Measurements from ENCODE around the gene NOP9. TPM values are rescaled to one million over a fixed set of nuclear protein-coding genes. Genes with fewer than 3 reads are reported as not detected.

The NOP9 gene
- polyA plus RNA-seq, 3 donors from 2014 or later: 1.4 to 2.4 TPM; not detected in 1

GRCh38 chr14:24296341-24297157, 3.1 kb upstream of the NOP9 start:
- Mint-ChIP-seq H3K9me3 (no peaks in the 10 kb centered on the region), H3K27me3 (ENCODE audit: low read depth in 3 of 3) (peaks cover 2 to 8% (median 8%) of the 10 kb centered on the region in 3 donors), H3K4me1 (peaks cover 44 to 57% of the 10 kb centered on the region in 2 donors), H3K36me3 (peaks cover 13 to 40% (median 14%) of the 10 kb centered on the region in 3 donors), H3K27ac (peak overlapping the region; percentile 73 to 96 (median 82)), H3K4me3 (peak overlapping the region in 2 of 5 donors; percentile 12 to 23)
- DNase-seq: peak; percentile 72 to 77 (median 75)

GRCh38 chr14:24297190-24297964, 2.3 kb upstream of the NOP9 start:
- Mint-ChIP-seq H3K4me1 (peaks cover 49 to 63% of the 10 kb centered on the region in 2 donors), H3K27ac (peak overlapping the region; percentile 73 to 96 (median 82)), H3K9me3 (no peaks in the 10 kb centered on the region), H3K4me3 (no peak overlapping the region), H3K27me3 (ENCODE audit: low read depth in 3 of 3) (peaks cover 2 to 8% (median 8%) of the 10 kb centered on the region in 3 donors), H3K36me3 (peaks cover 13 to 41% (median 14%) of the 10 kb centered on the region in 3 donors)
- no peak for DNase-seq

GRCh38 chr14:24298892-24299254, 777 bp upstream of the NOP9 start:
- H3K4me1 Mint-ChIP-seq: peaks cover 49 to 63% of the 10 kb centered on the region in 2 donors
- peak overlapping the region; percentile 83 to 99 (median 96) for H3K27ac Mint-ChIP-seq
- no peak for DNase-seq

GRCh38 chr14:24300326-24300980, 803 bp downstream of the NOP9 start:
- Mint-ChIP-seq H3K27me3 (ENCODE audit: low read depth in 3 of 3) (peaks cover 2 to 8% (median 6%) of the 10 kb centered on the region in 3 donors), H3K4me3 (peak overlapping the region; percentile 90 to 96 (median 93)), H3K27ac (peak overlapping the region; percentile 83 to 99 (median 96)), H3K36me3 (peaks cover 21 to 47% (median 24%) of the 10 kb centered on the region in 3 donors), H3K9me3 (no peaks in the 10 kb centered on the region), H3K4me1 (peaks cover 49 to 71% of the 10 kb centered on the region in 2 donors)
- DNase-seq: no peak

More at GRCh38 chr14:24298892-24299254, 777 bp upstream of the NOP9 start:
- Mint-ChIP-seq H3K27me3 (ENCODE audit: low read depth in 3 of 3) (peaks cover 2 to 8% (median 6%) of the 10 kb centered on the region in 3 donors), H3K4me3 (peak overlapping the region; percentile 90 to 96 (median 93)), H3K9me3 (no peaks in the 10 kb centered on the region), H3K36me3 (peaks cover 13 to 41% (median 21%) of the 10 kb centered on the region in 3 donors)

GRCh38 chr14:24304019-24304387, 4.4 kb downstream of the NOP9 start:
- H3K36me3 Mint-ChIP-seq: peaks cover 29 to 59% (median 36%) of the 10 kb centered on the region in 3 donors
- no peak overlapping the region for H3K27ac Mint-ChIP-seq
- peaks cover 2 to 6% (median 6%) of the 10 kb centered on the region in 3 donors for H3K27me3 Mint-ChIP-seq (ENCODE audit: low read depth in 3 of 3)
- no peaks in the 10 kb centered on the region for H3K9me3 Mint-ChIP-seq
- H3K4me3 Mint-ChIP-seq: no peak overlapping the region
- DNase-seq: no peak
- H3K4me1 Mint-ChIP-seq: peaks cover 41 to 53% of the 10 kb centered on the region in 2 donors

- H3K27ac Mint-ChIP-seq: peak overlapping the region in 1 of 6 donors; percentile 60
- H3K27me3 Mint-ChIP-seq (ENCODE audit: low read depth in 3 of 3): peaks cover 0 to 6% (median 3%) of the 10 kb centered on the region in 3 donors
- DNase-seq: no peak
- no peaks in the 10 kb centered on the region for H3K9me3 Mint-ChIP-seq
- peaks cover 40 to 46% of the 10 kb centered on the region in 2 donors for H3K4me1 Mint-ChIP-seq
- no peak overlapping the region for H3K4me3 Mint-ChIP-seq
- H3K36me3 Mint-ChIP-seq: peaks cover 25 to 55% (median 32%) of the 10 kb centered on the region in 3 donors
Observed at GRCh38 chr14:24307156-24307574, 7.5 kb downstream of the NOP9 start.

- peaks cover 0 to 6% (median 3%) of the 10 kb centered on the region in 3 donors for H3K27me3 Mint-ChIP-seq (ENCODE audit: low read depth in 3 of 3)
- DNase-seq: peak; percentile 55 to 64 (median 58)
- peaks cover 46 to 52% of the 10 kb centered on the region in 2 donors for H3K4me1 Mint-ChIP-seq
- H3K27ac Mint-ChIP-seq: peak within 1 kb of the TSS; percentile 82 to 98 (median 96)
- peak within 1 kb of the TSS in 3 of 5 donors; percentile 19 to 84 (median 54) for H3K4me3 Mint-ChIP-seq
- peaks cover 21 to 49% (median 32%) of the 10 kb centered on the region in 3 donors for H3K36me3 Mint-ChIP-seq
- no peaks in the 10 kb centered on the region for H3K9me3 Mint-ChIP-seq
Observed at GRCh38 chr14:24307575-24308341, 8.1 kb downstream of the NOP9 start, which contains the start of gene CIDEB. Gene CIDEB, minus strand, starts transcription at chr14:24307977. Its CDS starts 119 bp downstream, at chr14:24307858.

- Mint-ChIP-seq H3K36me3 (peaks cover 18 to 45% (median 32%) of the 10 kb centered on the region in 3 donors), H3K27me3 (ENCODE audit: low read depth in 3 of 3) (peaks cover 6 to 11% (median 6%) of the 10 kb centered on the region in 3 donors), H3K4me1 (peaks cover 53 to 59% of the 10 kb centered on the region in 2 donors), H3K9me3 (no peaks in the 10 kb centered on the region), H3K4me3 (peak overlapping the region in 3 of 5 donors; percentile 19 to 84 (median 54)), H3K27ac (peak overlapping the region; percentile 82 to 98 (median 96))
- DNase-seq: no peak
Observed at GRCh38 chr14:24308342-24309124, 8.9 kb downstream of the NOP9 start.

- Mint-ChIP-seq H3K27ac (peak within 1 kb of the TSS; percentile 91 to 98 (median 96)), H3K36me3 (peaks cover 18 to 37% (median 27%) of the 10 kb centered on the region in 3 donors), H3K27me3 (ENCODE audit: low read depth in 3 of 3) (peaks cover 8 to 17% (median 10%) of the 10 kb centered on the region in 3 donors), H3K9me3 (no peaks in the 10 kb centered on the region), H3K4me3 (peak within 1 kb of the TSS; percentile 79 to 95 (median 84)), H3K4me1 (peaks cover 65 to 70% of the 10 kb centered on the region in 2 donors)
- no peak for DNase-seq
Observed at GRCh38 chr14:24309538-24310264, 10.1 kb downstream of the NOP9 start, which contains the start of gene LTB4R2. Gene LTB4R2, plus strand, starts transcription at chr14:24310140. Its CDS starts 525 bp downstream, at chr14:24310665.

- DNase-seq: no peak
- peak overlapping the region; percentile 91 to 98 (median 96) for H3K27ac Mint-ChIP-seq
- peaks cover 12 to 31% (median 21%) of the 10 kb centered on the region in 3 donors for H3K36me3 Mint-ChIP-seq
- H3K9me3 Mint-ChIP-seq: no peaks in the 10 kb centered on the region
- peaks cover 70 to 71% of the 10 kb centered on the region in 2 donors for H3K4me1 Mint-ChIP-seq
- H3K27me3 Mint-ChIP-seq (ENCODE audit: low read depth in 3 of 3): peaks cover 8 to 17% (median 10%) of the 10 kb centered on the region in 3 donors
- H3K4me3 Mint-ChIP-seq: peak overlapping the region; percentile 79 to 95 (median 84)
Observed at GRCh38 chr14:24310265-24310645, 10.6 kb downstream of the NOP9 start.

Data from immature natural killer cell (primary cell).